IMR-90 (cell line): ENCODE results near the gene ACTR2. TPM values are rescaled to one million over a fixed set of nuclear protein-coding genes. Genes with fewer than 3 reads are reported as not detected.

ENCODE experiments used
- ATAC-seq: fragments of 200-7000 bp; cut with Tn5 transposase; 2 replicates; pipeline ENCODE4 v1.9.1; 2020; ENCODE audit warnings: low read depth, mild to moderate bottlenecking, moderate library complexity
- BruUV-seq: library from RNA; stranded (reverse); fragments of 400-500 nt; replicated peaks from 2 replicates; lab custom pipeline; 2021; lab: Mats Ljungman, UMichigan
- CTCF ChIA-PET: fragments of 300-600 bp; formaldehyde crosslinking; extraction: SDS; loops from one replicate; lab custom pipeline; 2021; ENCODE audit warnings: antibody characterized with exemption; lab: Yijun Ruan, JAX
- POLR2A ChIA-PET: fragments of 300-600 bp; sonication (Branson Sonifier 250); formaldehyde crosslinking; loops from one replicate; lab custom pipeline; 2022; ENCODE audit warnings: antibody characterized with exemption; ENCODE audit not compliant: unreplicated experiment; lab: Charles Lee
- DNase-seq: peaks from one replicate; pipeline ENCODE4 v3.0.0; 2013
- H2AFZ ChIP-seq: replicated peaks from 2 replicates; pipeline ENCODE3; 2013; ENCODE audit warnings: low read length, mild to moderate bottlenecking; ENCODE audit not compliant: poor library complexity
- H2AK5ac ChIP-seq: 2 replicates; pipeline ENCODE4 v1.6.1; 2013; ENCODE audit warnings: low read depth, low read length, inconsistent platforms
- H2AK9ac ChIP-seq: replicated peaks from 2 replicates; pipeline ENCODE3; 2013; ENCODE audit warnings: mild to moderate bottlenecking, low read depth, low read length, moderate library complexity; ENCODE audit not compliant: poor library complexity
- H2BK120ac ChIP-seq: 2 replicates; pipeline ENCODE4 v1.6.1; 2013; ENCODE audit warnings: low read depth, low read length, inconsistent platforms
- H2BK15ac ChIP-seq: 3 replicates; pipeline ENCODE4 v1.6.1; 2013; ENCODE audit warnings: low read depth, low read length, inconsistent platforms
- H2BK20ac ChIP-seq: 2 replicates; pipeline ENCODE4 v1.6.1; 2013; ENCODE audit warnings: low read depth, mild to moderate bottlenecking, inconsistent platforms, low read length, moderate library complexity
- H2BK5ac ChIP-seq: 2 replicates; pipeline ENCODE4 v1.6.1; 2013; ENCODE audit warnings: mild to moderate bottlenecking, low read depth, low read length, inconsistent platforms; ENCODE audit not compliant: poor library complexity, severe bottlenecking
- H3K14ac ChIP-seq: replicated peaks from 2 replicates; pipeline ENCODE4 v1.6.1; 2013; ENCODE audit warnings: low read depth, low read length, inconsistent platforms
- H3K18ac ChIP-seq: 2 replicates; pipeline ENCODE4 v1.6.1; 2013; ENCODE audit warnings: low read depth, low read length, control low read depth
- H3K23ac ChIP-seq: 2 replicates; pipeline ENCODE4 v1.6.1; 2013; ENCODE audit warnings: low read depth, low read length, inconsistent platforms
- H3K27ac ChIP-seq: 2 replicates; pipeline ENCODE4 v1.5.1; 2013; ENCODE audit warnings: mild to moderate bottlenecking, control low read depth, low read length; ENCODE audit not compliant: insufficient read depth
- H3K27me3 ChIP-seq: 2 replicates; pipeline ENCODE4 v1.6.1; 2013; ENCODE audit warnings: low read length; ENCODE audit not compliant: control insufficient read depth, insufficient read depth
- H3K36me3 ChIP-seq: 2 replicates; pipeline ENCODE4 v1.6.1; 2013; ENCODE audit warnings: low read length, mixed read lengths; ENCODE audit not compliant: control insufficient read depth, insufficient read depth
- H3K4ac ChIP-seq: 2 replicates; pipeline ENCODE4 v1.6.1; 2013; ENCODE audit warnings: low read depth, low read length, inconsistent platforms
- H3K4me1 ChIP-seq: 2 replicates; pipeline ENCODE4 v1.6.1; 2013; ENCODE audit warnings: low read length, mixed read lengths; ENCODE audit not compliant: control insufficient read depth, insufficient read depth
- H3K4me2 ChIP-seq: 2 replicates; pipeline ENCODE4 v1.6.1; 2013; ENCODE audit warnings: low read depth, mild to moderate bottlenecking, control low read depth, low read length, moderate library complexity
- H3K4me3 ChIP-seq: 2 replicates; pipeline ENCODE4 v1.5.1; 2013; ENCODE audit warnings: low read depth, mild to moderate bottlenecking, control low read depth, low read length, moderate library complexity; ENCODE audit not compliant: insufficient read depth
- H3K56ac ChIP-seq: 2 replicates; pipeline ENCODE4 v1.6.1; 2013; ENCODE audit warnings: low read length, inconsistent platforms; ENCODE audit not compliant: insufficient read depth; ENCODE audit errors: extremely low read depth
- H3K79me1 ChIP-seq, 2 experiments: 2 replicates each; pipeline ENCODE4 v1.6.1; 2013; ENCODE audit warnings: low read length in 2 of 2, inconsistent platforms in 1 of 2, low read depth in 1 of 2
- H3K9ac ChIP-seq: 2 replicates; pipeline ENCODE4 v1.6.1; 2013; ENCODE audit warnings: low read depth, low read length, control low read depth
- H3K9me1 ChIP-seq: 2 replicates; pipeline ENCODE4 v1.6.1; 2013; ENCODE audit warnings: low read length, inconsistent platforms; ENCODE audit not compliant: insufficient read depth
- H3K9me3 ChIP-seq: 2 replicates; pipeline ENCODE4 v1.6.1; 2013; ENCODE audit warnings: low read length; ENCODE audit not compliant: control insufficient read depth, insufficient read depth
- H4K20me1 ChIP-seq: 2 replicates; pipeline ENCODE4 v1.6.1; 2013; ENCODE audit warnings: low read length, inconsistent platforms; ENCODE audit not compliant: insufficient read depth
- H4K5ac ChIP-seq: 2 replicates; pipeline ENCODE4 v1.6.1; 2013; ENCODE audit warnings: mild to moderate bottlenecking, low read depth, low read length, control low read depth
- H4K8ac ChIP-seq, 2 experiments: 2 replicates each; pipeline ENCODE4 v1.6.1; 2013; ENCODE audit warnings: low read depth in 2 of 2, low read length in 2 of 2, control low read depth in 1 of 2, inconsistent platforms in 1 of 2
- H4K91ac ChIP-seq: 2 replicates; pipeline ENCODE4 v1.6.1; 2013; ENCODE audit warnings: low read depth, low read length, inconsistent platforms; ENCODE audit not compliant: insufficient read depth
- BHLHE40 ChIP-seq: fragments of 150-350 bp; IDR thresholded peaks from 2 replicates; pipeline ENCODE4 v1.6.1; 2016; ENCODE audit warnings: mild to moderate bottlenecking, low read depth, low read length
- CEBPB ChIP-seq: IDR thresholded peaks from 2 replicates; pipeline ENCODE4 v1.6.1; 2012; ENCODE audit warnings: low read depth, low read length, improper control_type of control experiment
- CHD1 ChIP-seq: IDR thresholded peaks from 2 replicates; pipeline ENCODE4 v1.6.1; 2012; ENCODE audit warnings: low read depth, low read length, improper control_type of control experiment
- FOS ChIP-seq: fragments of 150-350 bp; IDR thresholded peaks from 2 replicates; pipeline ENCODE4 v1.6.1; 2016; ENCODE audit warnings: low read depth, low read length
- MAFK ChIP-seq: IDR thresholded peaks from 2 replicates; pipeline ENCODE4 v1.6.1; 2012; ENCODE audit warnings: low read depth, low read length, improper control_type of control experiment
- MAZ ChIP-seq: IDR thresholded peaks from 2 replicates; pipeline ENCODE4 v1.6.1; 2012; ENCODE audit warnings: low read depth, mild to moderate bottlenecking, low read length, improper control_type of control experiment, moderate library complexity, borderline replicate concordance
- MXI1 ChIP-seq: IDR thresholded peaks from 2 replicates; pipeline ENCODE4 v1.6.1; 2012; ENCODE audit warnings: low read depth, mild to moderate bottlenecking, low read length, moderate library complexity, borderline replicate concordance
- NFE2L2 ChIP-seq: fragments of 150-350 bp; IDR thresholded peaks from 2 replicates; pipeline ENCODE4 v1.6.1; 2016; ENCODE audit warnings: low read depth, mild to moderate bottlenecking, low read length
- POLR2A ChIP-seq: IDR thresholded peaks from 2 replicates; pipeline ENCODE4 v1.6.1; 2012; ENCODE audit warnings: mild to moderate bottlenecking, low read depth, low read length
- RAD21 ChIP-seq: IDR thresholded peaks from 2 replicates; pipeline ENCODE4 v1.6.1; 2012; ENCODE audit warnings: low read length, improper control_type of control experiment
- RCOR1 ChIP-seq: IDR thresholded peaks from 2 replicates; pipeline ENCODE4 v1.6.1; 2012; ENCODE audit warnings: mild to moderate bottlenecking, low read length, improper control_type of control experiment; ENCODE audit not compliant: insufficient replicate concordance
- RFX5 ChIP-seq: IDR thresholded peaks from 2 replicates; pipeline ENCODE4 v1.8.0; 2012; ENCODE audit warnings: low read depth, mild to moderate bottlenecking, low read length, moderate library complexity
- SMC3 ChIP-seq: fragments of 150-350 bp; IDR thresholded peaks from 2 replicates; pipeline ENCODE4 v1.6.1; 2016; ENCODE audit warnings: low read depth, mild to moderate bottlenecking, antibody characterized with exemption, low read length, moderate library complexity
- WGBS, 2 experiments: methylation state at CpG; one replicate each; pipeline versions ENCODE4 v1.1.5 to v1.1.7; 2013; ENCODE audit warnings: missing lambda C conversion rate in 2 of 2; ENCODE audit not compliant: insufficient read length in 1 of 2; ENCODE audit errors: extremely low coverage in 2 of 2; 5-methylcytosine and 5-hydroxymethylcytosine counted together
- dilution Hi-C: fragments of 300-500 bp; cut with HindIII; formaldehyde crosslinking; loops from one replicate; pipeline ENCODE4 v1.14.3; 2018; ENCODE audit warnings: low sequenced_read_pairs; ENCODE audit not compliant: unreplicated experiment
- in situ Hi-C: fragments of 300-500 bp; cut with MboI; formaldehyde crosslinking; loops from 3 replicates; pipeline ENCODE4 v1.14.3; 2019; ENCODE audit warnings: low sequenced_read_pairs, inconsistent platforms, mixed read lengths
- intact Hi-C: fragments of 100-400 bp; cut with micrococcal nuclease; formaldehyde crosslinking; loops from 2 replicates; pipeline ENCODE4 v1.10.0; 2022
- polyA plus RNA-seq, 3 experiments: library from polyadenylated mRNA; depleted of rRNA; stranded (reverse); fragments of >200 nt; gene quantifications; 2 replicates each; pipeline ENCODE4 v1.2.3, GENCODE V29; 2012; ENCODE audit warnings: low replicate concordance in 1 of 3
- total RNA-seq: library from RNA; depleted of rRNA; stranded (reverse); fragments of >200 nt; gene quantifications from 2 replicates; pipeline ENCODE4 v1.2.3, GENCODE V29; 2012
- TF ChIP-seq, protein P1 (sequence below): fragments of 150-350 bp; IDR thresholded peaks from 2 replicates; pipeline ENCODE4 v1.6.1; 2016; ENCODE audit warnings: low read depth, mild to moderate bottlenecking, low read length, moderate library complexity, borderline replicate concordance
- TF ChIP-seq, protein P2 (sequence below): fragments of 150-350 bp; IDR thresholded peaks from 2 replicates; pipeline ENCODE4 v1.6.1; 2017; ENCODE audit warnings: mild to moderate bottlenecking, antibody characterized with exemption, low read length, low read depth
- TF ChIP-seq, protein P3 (sequence below): conservative IDR thresholded peaks from 2 replicates; pipeline ENCODE4 v1.5.1; 2012; ENCODE audit warnings: mild to moderate bottlenecking, low read depth, low read length, improper control_type of control experiment

The ACTR2 gene
- total and polyA plus RNA-seq, 2 of the 4 experiments (the other 2 are of a cell fraction), result 141 to 205 TPM

DNA sequence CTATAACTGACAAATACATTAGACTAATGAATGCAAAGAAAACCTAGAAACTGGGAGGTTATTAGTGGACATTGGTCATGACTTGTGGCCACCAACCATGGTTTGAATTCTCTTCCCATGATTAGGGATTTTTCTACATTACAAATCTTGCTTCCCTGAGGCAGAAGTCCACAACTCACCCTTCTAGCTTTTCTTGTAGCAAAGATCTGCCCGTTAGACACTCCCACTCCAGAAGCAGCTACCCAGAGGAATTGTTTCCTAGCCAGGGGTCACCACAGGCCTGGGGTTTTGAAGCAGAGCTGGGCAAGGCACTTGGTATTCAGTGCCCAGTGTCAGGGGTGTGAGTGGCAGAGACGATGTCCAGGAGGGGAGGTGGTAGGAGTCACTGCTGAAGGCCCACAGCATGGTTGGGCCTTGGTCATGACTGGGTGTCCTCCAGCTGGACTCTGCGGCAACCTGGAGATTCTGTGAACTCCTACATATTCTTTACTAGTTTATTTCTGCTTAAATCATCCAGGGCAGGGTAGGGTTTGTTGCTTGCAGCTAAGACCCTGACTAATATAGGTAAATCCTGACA lies 54.9 kb downstream of the ACTR2 start:
- POLR2A ChIA-PET, result no interaction called here
- no peak overlapping the region for H2AK9ac ChIP-seq
- no peak overlapping the region for H3K56ac ChIP-seq
- H4K91ac ChIP-seq, result no peak overlapping the region
- BruUV-seq, result no TSS peak
- CTCF ChIA-PET, result no interaction called here
- no peak overlapping the region for H3K4ac ChIP-seq
- H3K36me3 ChIP-seq, result no peaks in the 10 kb centered on the region
- TF ChIP-seq MAFK (no peak), MAZ (no peak), MXI1 (no peak), BHLHE40 (no peak), RCOR1 (no peak), POLR2A (no peak), RAD21 (no peak), FOS (no peak), NFE2L2 (no peak), SMC3 (no peak), CHD1 (no peak), RFX5 (no peak), CEBPB (no peak)
- TF ChIP-seq, protein P1, sequence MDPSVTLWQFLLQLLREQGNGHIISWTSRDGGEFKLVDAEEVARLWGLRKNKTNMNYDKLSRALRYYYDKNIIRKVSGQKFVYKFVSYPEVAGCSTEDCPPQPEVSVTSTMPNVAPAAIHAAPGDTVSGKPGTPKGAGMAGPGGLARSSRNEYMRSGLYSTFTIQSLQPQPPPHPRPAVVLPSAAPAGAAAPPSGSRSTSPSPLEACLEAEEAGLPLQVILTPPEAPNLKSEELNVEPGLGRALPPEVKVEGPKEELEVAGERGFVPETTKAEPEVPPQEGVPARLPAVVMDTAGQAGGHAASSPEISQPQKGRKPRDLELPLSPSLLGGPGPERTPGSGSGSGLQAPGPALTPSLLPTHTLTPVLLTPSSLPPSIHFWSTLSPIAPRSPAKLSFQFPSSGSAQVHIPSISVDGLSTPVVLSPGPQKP, result no peak
- TF ChIP-seq, protein P2, sequence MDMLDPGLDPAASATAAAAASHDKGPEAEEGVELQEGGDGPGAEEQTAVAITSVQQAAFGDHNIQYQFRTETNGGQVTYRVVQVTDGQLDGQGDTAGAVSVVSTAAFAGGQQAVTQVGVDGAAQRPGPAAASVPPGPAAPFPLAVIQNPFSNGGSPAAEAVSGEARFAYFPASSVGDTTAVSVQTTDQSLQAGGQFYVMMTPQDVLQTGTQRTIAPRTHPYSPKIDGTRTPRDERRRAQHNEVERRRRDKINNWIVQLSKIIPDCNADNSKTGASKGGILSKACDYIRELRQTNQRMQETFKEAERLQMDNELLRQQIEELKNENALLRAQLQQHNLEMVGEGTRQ, result no peak
- TF ChIP-seq, protein P3, sequence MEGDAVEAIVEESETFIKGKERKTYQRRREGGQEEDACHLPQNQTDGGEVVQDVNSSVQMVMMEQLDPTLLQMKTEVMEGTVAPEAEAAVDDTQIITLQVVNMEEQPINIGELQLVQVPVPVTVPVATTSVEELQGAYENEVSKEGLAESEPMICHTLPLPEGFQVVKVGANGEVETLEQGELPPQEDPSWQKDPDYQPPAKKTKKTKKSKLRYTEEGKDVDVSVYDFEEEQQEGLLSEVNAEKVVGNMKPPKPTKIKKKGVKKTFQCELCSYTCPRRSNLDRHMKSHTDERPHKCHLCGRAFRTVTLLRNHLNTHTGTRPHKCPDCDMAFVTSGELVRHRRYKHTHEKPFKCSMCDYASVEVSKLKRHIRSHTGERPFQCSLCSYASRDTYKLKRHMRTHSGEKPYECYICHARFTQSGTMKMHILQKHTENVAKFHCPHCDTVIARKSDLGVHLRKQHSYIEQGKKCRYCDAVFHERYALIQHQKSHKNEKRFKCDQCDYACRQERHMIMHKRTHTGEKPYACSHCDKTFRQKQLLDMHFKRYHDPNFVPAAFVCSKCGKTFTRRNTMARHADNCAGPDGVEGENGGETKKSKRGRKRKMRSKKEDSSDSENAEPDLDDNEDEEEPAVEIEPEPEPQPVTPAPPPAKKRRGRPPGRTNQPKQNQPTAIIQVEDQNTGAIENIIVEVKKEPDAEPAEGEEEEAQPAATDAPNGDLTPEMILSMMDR, result no peak
- H3K23ac ChIP-seq, result no peak overlapping the region
- dilution Hi-C loops, result no loop called here
- no peak overlapping the region for H3K18ac ChIP-seq
- H2AK5ac ChIP-seq, result no peak overlapping the region
- peaks cover 4% of the 10 kb centered on the region; the same call in 1 of the 2 replicates for H4K20me1 ChIP-seq
- no peak overlapping the region for H4K8ac ChIP-seq
- H3K79me1 ChIP-seq, result no peaks in the 10 kb centered on the region
- peaks cover 7% of the 10 kb centered on the region for H3K4me1 ChIP-seq
- no peak overlapping the region for H2BK15ac ChIP-seq
- H3K14ac ChIP-seq, result no peak overlapping the region
- H2BK20ac ChIP-seq, result no peak overlapping the region
- no peak for DNase-seq
- H2BK5ac ChIP-seq, result no peak overlapping the region
- intact Hi-C loops, result loop anchor here (5.0 kb wide), 1 partner anchor 85 kb away; no protein-coding TSS in a partner anchor
- no peak overlapping the region for H3K9ac ChIP-seq
- no peak overlapping the region for H2BK120ac ChIP-seq
- peaks cover 11% of the 10 kb centered on the region; the same call in 1 of the 2 replicates for H3K9me1 ChIP-seq
- H3K27ac ChIP-seq, result no peak overlapping the region
- no peak overlapping the region for H3K4me2 ChIP-seq
- no CpG with 5 or more reads among the region's 3 CpGs for WGBS, 2 experiments
- no peaks in the 10 kb centered on the region for H3K9me3 ChIP-seq
- H3K4me3 ChIP-seq, result no peak overlapping the region
- no peak for ATAC-seq
- H2AFZ ChIP-seq, result no peak overlapping the region
- in situ Hi-C loops, result no loop called here
- 0 out of 2 replicates have a peak, but pooled peaks cover 2% of the 10 kb centered on the region for H3K27me3 ChIP-seq
- no peak overlapping the region for H4K5ac ChIP-seq
